Smooth muscle cell (in vitro differentiated cells): ENCODE data around the gene INVS. TPM values are rescaled to one million over a fixed set of nuclear protein-coding genes. Genes with fewer than 3 reads are reported as not detected.

Experiments used
- DNase-seq: peaks from one replicate; lab custom pipeline; 2025; ENCODE audit not compliant: unreplicated experiment; lab: John Stamatoyannopoulos, UW
- H2AFZ ChIP-seq: fragments of 200-600 bp; sonication (generic); 2 replicates; pipeline ENCODE4 v1.6.0; 2016; ENCODE audit warnings: antibody characterized with exemption, low read depth, mild to moderate bottlenecking
- H3F3A ChIP-seq: fragments of 200-600 bp; sonication (generic); 2 replicates; pipeline ENCODE4 v1.6.0; 2017; ENCODE audit warnings: antibody characterized with exemption, low read depth
- H3K27ac ChIP-seq: fragments of 200-600 bp; sonication (generic); 2 replicates; pipeline ENCODE4 v1.5.1; 2016; ENCODE audit warnings: low read depth, mild to moderate bottlenecking
- H3K27me3 ChIP-seq: fragments of 200-600 bp; sonication (generic); 2 replicates; pipeline ENCODE4 v1.6.1; 2016; ENCODE audit warnings: low read depth, mild to moderate bottlenecking
- H3K36me3 ChIP-seq: fragments of 200-600 bp; sonication (generic); 2 replicates; pipeline ENCODE4 v1.5.1; 2016; ENCODE audit warnings: low read depth
- H3K4me1 ChIP-seq: fragments of 200-600 bp; sonication (generic); 2 replicates; pipeline ENCODE4 v1.5.1; 2016; ENCODE audit warnings: low read depth
- H3K4me2 ChIP-seq: fragments of 200-600 bp; sonication (generic); 2 replicates; pipeline ENCODE4 v1.6.0; 2016; ENCODE audit warnings: mild to moderate bottlenecking
- H3K4me3 ChIP-seq: fragments of 200-600 bp; sonication (generic); 2 replicates; pipeline ENCODE4 v1.5.1; 2016; ENCODE audit warnings: mild to moderate bottlenecking
- H3K79me2 ChIP-seq: fragments of 200-600 bp; sonication (generic); 2 replicates; pipeline ENCODE4 v1.6.0; 2016; ENCODE audit warnings: low read depth, mild to moderate bottlenecking
- H3K9ac ChIP-seq: fragments of 200-600 bp; sonication (generic); 2 replicates; pipeline ENCODE4 v1.6.0; 2016; ENCODE audit warnings: low read depth
- H3K9me3 ChIP-seq: fragments of 200-600 bp; sonication (generic); replicated peaks from 2 replicates; pipeline ENCODE4 v1.5.1; 2016; ENCODE audit warnings: low read depth
- H4K20me1 ChIP-seq: fragments of 200-600 bp; sonication (generic); 2 replicates; pipeline ENCODE4 v1.6.0; 2016; ENCODE audit warnings: low read depth
- CTCF ChIP-seq: fragments of 200-600 bp; sonication (generic); IDR thresholded peaks from 2 replicates; pipeline ENCODE4 v1.5.1; 2017; ENCODE audit warnings: borderline replicate concordance, mild to moderate bottlenecking, antibody characterized with exemption; ENCODE audit not compliant: insufficient read depth, poor library complexity, severe bottlenecking
- WGBS: methylation state at CpG from one replicate; pipeline ENCODE4 v1.1.7; 2016; ENCODE audit warnings: low lambda C conversion rate; 5-methylcytosine and 5-hydroxymethylcytosine counted together
- polyA plus RNA-seq: library from polyadenylated mRNA; unstranded; fragments of >200 nt; fragmentation: Nextera tagmentation; extraction: Ambion mirVana; gene quantifications from 2 replicates; pipeline ENCODE4 v1.2.1, GENCODE V29; 2016
- total RNA-seq: library from RNA; depleted of rRNA; stranded (reverse); fragments of >200 nt; gene quantifications from 2 replicates; pipeline ENCODE4 v1.2.3, GENCODE V29; 2014

INVS gene
- total and polyA plus RNA-seq, 2 experiments from 2014 or later, result 8.1 to 16.0 TPM

DNA sequence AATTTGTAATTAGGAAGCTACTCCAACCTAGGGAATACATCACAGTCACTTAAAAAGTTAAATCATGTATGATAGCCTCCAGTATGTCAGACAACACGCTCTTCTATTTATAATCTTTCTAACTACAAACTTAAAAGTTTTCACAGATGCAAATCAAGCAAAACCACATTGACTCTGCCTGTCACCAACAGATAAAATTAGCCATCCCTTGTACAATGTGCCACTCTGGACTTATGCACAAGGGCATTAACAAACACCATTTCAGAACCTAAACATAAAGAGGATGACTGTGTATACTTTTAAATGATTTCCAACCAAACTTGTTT, 15.0 kb upstream of the INVS start:
- Histone ChIP-seq H3K27ac (no peak overlapping the region), H3K9me3 (no peaks in the 10 kb centered on the region), H3K79me2 (peaks cover 93% of the 10 kb centered on the region), H2AFZ (no peak overlapping the region), H3K9ac (no peak overlapping the region), H3K4me1 (peaks cover 10% of the 10 kb centered on the region), H3F3A (no peaks in the 10 kb centered on the region), H3K4me3 (no peak overlapping the region), H3K4me2 (peak overlapping the region; percentile 13), H4K20me1 (peaks cover 97% of the 10 kb centered on the region), H3K27me3 (no peaks in the 10 kb centered on the region), H3K36me3 (no peaks in the 10 kb centered on the region)
- 65% methylated on average over 1 of the region's 1 CpG for WGBS
- TF ChIP-seq CTCF, result no peak
- DNase-seq, result no peak

DNA sequence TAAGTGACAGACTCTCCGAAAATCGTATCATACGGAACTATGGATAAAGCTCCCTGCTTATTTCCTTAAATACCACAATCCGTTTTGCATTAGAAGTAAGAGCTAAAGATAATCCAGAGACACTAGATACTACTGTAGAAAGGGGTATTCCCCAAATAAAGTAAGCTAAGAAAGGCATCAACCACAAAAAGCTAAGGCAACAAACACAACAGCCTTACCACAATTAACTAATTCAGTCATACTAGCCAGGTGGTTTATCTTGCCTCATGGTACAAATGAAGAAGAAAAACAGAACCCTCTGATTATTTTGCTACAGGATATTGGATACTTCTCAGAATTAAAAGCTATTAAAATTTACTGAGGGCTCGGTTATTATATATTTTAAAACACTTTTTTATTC, 14.3 kb upstream of the INVS start:
- Histone ChIP-seq H3K27ac (no peak overlapping the region), H3F3A (no peaks in the 10 kb centered on the region), H3K9me3 (no peaks in the 10 kb centered on the region), H3K9ac (no peak overlapping the region), H3K36me3 (no peaks in the 10 kb centered on the region), H4K20me1 (peaks cover 100% of the 10 kb centered on the region), H3K4me3 (no peak overlapping the region), H3K27me3 (no peaks in the 10 kb centered on the region), H3K79me2 (peaks cover 99% of the 10 kb centered on the region), H2AFZ (no peak overlapping the region), H3K4me2 (no peak overlapping the region), H3K4me1 (peaks cover 10% of the 10 kb centered on the region)
- 81% methylated on average over 5 of the region's 5 CpGs for WGBS
- no peak for DNase-seq
- TF ChIP-seq CTCF, result no peak

GRCh38 chr9:100086097-100086635, 12.9 kb upstream of the INVS start:
- Histone ChIP-seq H3K36me3 (no peaks in the 10 kb centered on the region), H2AFZ (no peak overlapping the region), H3K27ac (no peak overlapping the region), H3F3A (no peaks in the 10 kb centered on the region), H3K27me3 (no peaks in the 10 kb centered on the region), H3K9me3 (no peaks in the 10 kb centered on the region), H3K4me3 (no peak overlapping the region), H3K9ac (no peak overlapping the region), H3K4me1 (peaks cover 10% of the 10 kb centered on the region), H3K79me2 (peaks cover 99% of the 10 kb centered on the region), H4K20me1 (peaks cover 100% of the 10 kb centered on the region), H3K4me2 (no peak overlapping the region)
- no peak for DNase-seq
- 92% methylated on average over 3 of the region's 3 CpGs for WGBS
- TF ChIP-seq CTCF, result no peak

- H3K27ac ChIP-seq, result no peak overlapping the region
- H3K36me3 ChIP-seq, result no peaks in the 10 kb centered on the region
- H3K4me2 ChIP-seq, result no peak overlapping the region
- no peak overlapping the region for H3K4me3 ChIP-seq
- H3K4me1 ChIP-seq, result peaks cover 10% of the 10 kb centered on the region
- no peak for TF ChIP-seq CTCF
- H3F3A ChIP-seq, result no peaks in the 10 kb centered on the region
- peaks cover 99% of the 10 kb centered on the region for H3K79me2 ChIP-seq
- H4K20me1 ChIP-seq, result peaks cover 100% of the 10 kb centered on the region
- H3K27me3 ChIP-seq, result no peaks in the 10 kb centered on the region
- no peak overlapping the region for H2AFZ ChIP-seq
- no peaks in the 10 kb centered on the region for H3K9me3 ChIP-seq
- DNase-seq, result no peak
- H3K9ac ChIP-seq, result no peak overlapping the region
- 73% methylated on average over 1 of the region's 1 CpG for WGBS
Observed at GRCh38 chr9:100087218-100087617, 11.8 kb upstream of the INVS start.
